HepG2 (cell line): Measurements from ENCODE around the gene MTOR. TPM values are rescaled to one million over a fixed set of nuclear protein-coding genes. Genes with fewer than 3 reads are reported as not detected.
A peak's percentile ranks its signal among the peaks of the same experiment; 100 is the strongest.

Experiments used
- ELF4 ChIP-seq: sonication (generic); formaldehyde crosslinking; IDR thresholded peaks from 2 replicates; pipeline ENCODE4 v1.5.0; 2020; ENCODE audit warnings: missing genetic modification reagents, mild to moderate bottlenecking, moderate library complexity, borderline replicate concordance
- MEIS2 ChIP-seq: sonication (generic); formaldehyde crosslinking; IDR thresholded peaks from 2 replicates; pipeline ENCODE4 v1.9.0; 2021; ENCODE audit warnings: mild to moderate bottlenecking, missing genetic modification reagents
- MTF1 ChIP-seq: sonication (generic); formaldehyde crosslinking; IDR thresholded peaks from 2 replicates; pipeline ENCODE4 v1.5.0; 2020; ENCODE audit warnings: missing genetic modification reagents
- NCOA2 ChIP-seq: sonication (generic); formaldehyde crosslinking; IDR thresholded peaks from 2 replicates; pipeline ENCODE4 v1.8.0; 2022; ENCODE audit warnings: inconsistent platforms
- NFKB2 ChIP-seq: sonication (generic); formaldehyde crosslinking; IDR thresholded peaks from 2 replicates; pipeline ENCODE4 v1.4.0; 2020; ENCODE audit warnings: missing genetic modification reagents, borderline replicate concordance
- SCMH1 ChIP-seq: sonication (generic); formaldehyde crosslinking; IDR thresholded peaks from 2 replicates; pipeline ENCODE4 v1.9.0; 2021; ENCODE audit warnings: missing genetic modification reagents, mild to moderate bottlenecking, borderline replicate concordance
- SNAI1 ChIP-seq: sonication (generic); formaldehyde crosslinking; IDR thresholded peaks from 2 replicates; pipeline ENCODE4 v1.5.0; 2020; ENCODE audit warnings: mild to moderate bottlenecking, missing genetic modification reagents, borderline replicate concordance
- ZNF17 ChIP-seq: sonication (generic); formaldehyde crosslinking; IDR thresholded peaks from 2 replicates; pipeline ENCODE4 v1.5.0; 2020; ENCODE audit warnings: mild to moderate bottlenecking, missing genetic modification reagents
- ZNF431 ChIP-seq: sonication (generic); formaldehyde crosslinking; IDR thresholded peaks from 2 replicates; pipeline ENCODE4 v1.9.0; 2022; ENCODE audit warnings: missing genetic modification reagents, low read depth, mild to moderate bottlenecking, borderline replicate concordance
- ZNF558 ChIP-seq: sonication (generic); formaldehyde crosslinking; IDR thresholded peaks from 2 replicates; pipeline ENCODE4 v1.9.0; 2022; ENCODE audit warnings: mild to moderate bottlenecking, missing genetic modification reagents, borderline replicate concordance
- ZNF616 ChIP-seq: sonication (generic); formaldehyde crosslinking; IDR thresholded peaks from 2 replicates; pipeline ENCODE4 v1.5.0; 2020; ENCODE audit warnings: low read depth, mild to moderate bottlenecking, missing genetic modification reagents
- polyA plus RNA-seq, 8 experiments: library from polyadenylated mRNA; depleted of rRNA in 3 of 8; stranded (reverse) in 7 of 8; unstranded in 1 of 8; fragments of >200 nt; fragmentation: Illumina TruSeq in 4 of 8; extraction: Trizol in 4 of 8; gene quantifications; 2 replicates each; pipeline versions ENCODE4 v1.2.1 to v1.2.3, GENCODE V29; 2011 to 2016; ENCODE audit warnings: low read depth in 4 of 8, missing spikeins in 1 of 8, mixed read lengths in 1 of 8; ENCODE audit not compliant: insufficient read depth in 1 of 8
- total RNA-seq, 5 experiments: library from RNA; depleted of rRNA; stranded (reverse); fragments of >200 nt; fragmentation: Illumina TruSeq; extraction: Trizol; gene quantifications; 2 replicates each; pipeline ENCODE4 v1.2.3, GENCODE V29; 2016; ENCODE audit warnings: low read depth in 1 of 5
- TF ChIP-seq, protein P1 (sequence below): sonication (generic); formaldehyde crosslinking; IDR thresholded peaks from 2 replicates; pipeline ENCODE4 v1.4.0; 2020; ENCODE audit warnings: mild to moderate bottlenecking, missing genetic modification reagents
- TF ChIP-seq, protein P2 (sequence below): IDR thresholded peaks from 2 replicates; pipeline ENCODE4 v1.6.1; 2016
- TF ChIP-seq, protein P3 (sequence below): sonication (generic); formaldehyde crosslinking; conservative IDR thresholded peaks from 2 replicates; pipeline ENCODE4 v1.8.1; 2023; ENCODE audit warnings: missing genetic modification reagents
- TF ChIP-seq, protein P4 (sequence below), 2 experiments: IDR thresholded peaks; 2 replicates each; pipeline ENCODE4 v1.6.1; 2011 to 2012; ENCODE audit warnings: low read length in 2 of 2, borderline replicate concordance in 1 of 2, low read depth in 1 of 2, mild to moderate bottlenecking in 1 of 2, moderate library complexity in 1 of 2
- TF ChIP-seq, protein P5 (sequence below): sonication (generic); formaldehyde crosslinking; IDR thresholded peaks from 2 replicates; pipeline ENCODE4 v1.5.1; 2020; ENCODE audit warnings: mild to moderate bottlenecking, missing genetic modification reagents, moderate library complexity

The MTOR gene
- total and polyA plus RNA-seq, 2 of the 13 experiments (the other 11 are each of a cell fraction or from before 2014, with no cell fraction given): 24.6 to 34.6 TPM

DNA sequence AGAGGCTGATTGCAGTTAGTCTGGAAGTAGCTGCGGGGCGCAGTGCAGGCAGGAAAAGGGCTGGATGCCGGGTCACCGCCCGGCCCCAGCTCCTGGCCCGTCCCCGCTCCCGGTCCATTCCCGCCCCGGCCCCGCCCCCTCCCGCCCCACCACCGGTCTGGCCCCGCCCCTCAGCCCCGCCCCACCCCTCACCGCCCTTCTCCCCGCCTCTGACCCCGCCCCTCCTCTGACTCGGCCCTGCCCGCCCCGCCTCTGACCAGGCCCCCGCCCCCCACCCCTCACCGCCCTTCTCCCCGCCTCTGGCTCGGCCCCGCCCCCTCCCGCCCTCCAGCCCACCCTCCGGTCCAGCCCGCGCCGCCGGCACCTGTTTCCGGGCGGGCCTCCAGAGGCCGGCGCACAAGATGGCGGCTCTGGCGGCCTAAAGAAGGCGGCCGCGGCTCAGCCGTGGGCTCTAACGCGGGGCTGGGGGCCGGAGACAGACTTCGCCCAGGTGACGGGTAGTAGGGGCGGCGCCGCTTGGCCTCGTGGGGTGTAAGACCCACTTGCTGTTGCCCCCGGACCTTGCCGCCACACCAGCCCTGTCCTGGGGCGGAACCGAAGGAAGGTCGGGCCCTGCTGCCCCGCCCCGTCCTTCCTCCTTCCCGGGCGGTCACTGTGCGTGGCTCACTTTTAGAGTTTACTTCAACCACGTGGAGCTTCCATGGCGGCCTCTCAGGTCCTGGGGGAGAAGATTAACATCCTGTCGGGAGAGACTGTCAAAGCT lies 10.7 kb upstream of the MTOR start, which contains the start of gene UBIAD1 (continued):
- TF ChIP-seq, protein P1, sequence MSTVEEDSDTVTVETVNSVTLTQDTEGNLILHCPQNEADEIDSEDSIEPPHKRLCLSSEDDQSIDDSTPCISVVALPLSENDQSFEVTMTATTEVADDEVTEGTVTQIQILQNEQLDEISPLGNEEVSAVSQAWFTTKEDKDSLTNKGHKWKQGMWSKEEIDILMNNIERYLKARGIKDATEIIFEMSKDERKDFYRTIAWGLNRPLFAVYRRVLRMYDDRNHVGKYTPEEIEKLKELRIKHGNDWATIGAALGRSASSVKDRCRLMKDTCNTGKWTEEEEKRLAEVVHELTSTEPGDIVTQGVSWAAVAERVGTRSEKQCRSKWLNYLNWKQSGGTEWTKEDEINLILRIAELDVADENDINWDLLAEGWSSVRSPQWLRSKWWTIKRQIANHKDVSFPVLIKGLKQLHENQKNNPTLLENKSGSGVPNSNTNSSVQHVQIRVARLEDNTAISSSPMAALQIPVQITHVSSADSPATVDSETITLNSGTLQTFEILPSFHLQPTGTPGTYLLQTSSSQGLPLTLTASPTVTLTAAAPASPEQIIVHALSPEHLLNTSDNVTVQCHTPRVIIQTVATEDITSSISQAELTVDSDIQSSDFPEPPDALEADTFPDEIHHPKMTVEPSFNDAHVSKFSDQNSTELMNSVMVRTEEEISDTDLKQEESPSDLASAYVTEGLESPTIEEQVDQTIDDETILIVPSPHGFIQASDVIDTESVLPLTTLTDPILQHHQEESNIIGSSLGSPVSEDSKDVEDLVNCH (CRISPR knock-in tag): no peak
- TF ChIP-seq ZNF17 (CRISPR knock-in tag): no peak
- TF ChIP-seq, protein P2, sequence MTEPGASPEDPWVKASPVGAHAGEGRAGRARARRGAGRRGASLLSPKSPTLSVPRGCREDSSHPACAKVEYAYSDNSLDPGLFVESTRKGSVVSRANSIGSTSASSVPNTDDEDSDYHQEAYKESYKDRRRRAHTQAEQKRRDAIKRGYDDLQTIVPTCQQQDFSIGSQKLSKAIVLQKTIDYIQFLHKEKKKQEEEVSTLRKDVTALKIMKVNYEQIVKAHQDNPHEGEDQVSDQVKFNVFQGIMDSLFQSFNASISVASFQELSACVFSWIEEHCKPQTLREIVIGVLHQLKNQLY (CRISPR knock-in tag): no peak
- TF ChIP-seq, protein P3, sequence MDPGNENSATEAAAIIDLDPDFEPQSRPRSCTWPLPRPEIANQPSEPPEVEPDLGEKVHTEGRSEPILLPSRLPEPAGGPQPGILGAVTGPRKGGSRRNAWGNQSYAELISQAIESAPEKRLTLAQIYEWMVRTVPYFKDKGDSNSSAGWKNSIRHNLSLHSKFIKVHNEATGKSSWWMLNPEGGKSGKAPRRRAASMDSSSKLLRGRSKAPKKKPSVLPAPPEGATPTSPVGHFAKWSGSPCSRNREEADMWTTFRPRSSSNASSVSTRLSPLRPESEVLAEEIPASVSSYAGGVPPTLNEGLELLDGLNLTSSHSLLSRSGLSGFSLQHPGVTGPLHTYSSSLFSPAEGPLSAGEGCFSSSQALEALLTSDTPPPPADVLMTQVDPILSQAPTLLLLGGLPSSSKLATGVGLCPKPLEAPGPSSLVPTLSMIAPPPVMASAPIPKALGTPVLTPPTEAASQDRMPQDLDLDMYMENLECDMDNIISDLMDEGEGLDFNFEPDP (CRISPR knock-in tag): no peak
- TF ChIP-seq MEIS2 (CRISPR knock-in tag): no peak
- TF ChIP-seq, protein P4, sequence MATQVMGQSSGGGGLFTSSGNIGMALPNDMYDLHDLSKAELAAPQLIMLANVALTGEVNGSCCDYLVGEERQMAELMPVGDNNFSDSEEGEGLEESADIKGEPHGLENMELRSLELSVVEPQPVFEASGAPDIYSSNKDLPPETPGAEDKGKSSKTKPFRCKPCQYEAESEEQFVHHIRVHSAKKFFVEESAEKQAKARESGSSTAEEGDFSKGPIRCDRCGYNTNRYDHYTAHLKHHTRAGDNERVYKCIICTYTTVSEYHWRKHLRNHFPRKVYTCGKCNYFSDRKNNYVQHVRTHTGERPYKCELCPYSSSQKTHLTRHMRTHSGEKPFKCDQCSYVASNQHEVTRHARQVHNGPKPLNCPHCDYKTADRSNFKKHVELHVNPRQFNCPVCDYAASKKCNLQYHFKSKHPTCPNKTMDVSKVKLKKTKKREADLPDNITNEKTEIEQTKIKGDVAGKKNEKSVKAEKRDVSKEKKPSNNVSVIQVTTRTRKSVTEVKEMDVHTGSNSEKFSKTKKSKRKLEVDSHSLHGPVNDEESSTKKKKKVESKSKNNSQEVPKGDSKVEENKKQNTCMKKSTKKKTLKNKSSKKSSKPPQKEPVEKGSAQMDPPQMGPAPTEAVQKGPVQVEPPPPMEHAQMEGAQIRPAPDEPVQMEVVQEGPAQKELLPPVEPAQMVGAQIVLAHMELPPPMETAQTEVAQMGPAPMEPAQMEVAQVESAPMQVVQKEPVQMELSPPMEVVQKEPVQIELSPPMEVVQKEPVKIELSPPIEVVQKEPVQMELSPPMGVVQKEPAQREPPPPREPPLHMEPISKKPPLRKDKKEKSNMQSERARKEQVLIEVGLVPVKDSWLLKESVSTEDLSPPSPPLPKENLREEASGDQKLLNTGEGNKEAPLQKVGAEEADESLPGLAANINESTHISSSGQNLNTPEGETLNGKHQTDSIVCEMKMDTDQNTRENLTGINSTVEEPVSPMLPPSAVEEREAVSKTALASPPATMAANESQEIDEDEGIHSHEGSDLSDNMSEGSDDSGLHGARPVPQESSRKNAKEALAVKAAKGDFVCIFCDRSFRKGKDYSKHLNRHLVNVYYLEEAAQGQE (IDR thresholded peaks at IDR 0.05; ENCODE audit: borderline replicate concordance in 1 of 2, low read depth in 1 of 2, low read length in 2 of 2): no peak
- no peak for TF ChIP-seq ZNF431 (CRISPR knock-in tag)
- TF ChIP-seq NCOA2 (CRISPR knock-in tag): no peak
- peak; percentile 78 for TF ChIP-seq MTF1 (CRISPR knock-in tag)
- TF ChIP-seq ZNF616 (CRISPR knock-in tag): no peak
- 0 out of 2 replicates have a peak, but pooled peaks have one; percentile 70 for TF ChIP-seq ZNF558 (CRISPR knock-in tag)
- peak; percentile 14; the same call in 1 of the 2 replicates for TF ChIP-seq SNAI1 (CRISPR knock-in tag)
- TF ChIP-seq, protein P5, sequence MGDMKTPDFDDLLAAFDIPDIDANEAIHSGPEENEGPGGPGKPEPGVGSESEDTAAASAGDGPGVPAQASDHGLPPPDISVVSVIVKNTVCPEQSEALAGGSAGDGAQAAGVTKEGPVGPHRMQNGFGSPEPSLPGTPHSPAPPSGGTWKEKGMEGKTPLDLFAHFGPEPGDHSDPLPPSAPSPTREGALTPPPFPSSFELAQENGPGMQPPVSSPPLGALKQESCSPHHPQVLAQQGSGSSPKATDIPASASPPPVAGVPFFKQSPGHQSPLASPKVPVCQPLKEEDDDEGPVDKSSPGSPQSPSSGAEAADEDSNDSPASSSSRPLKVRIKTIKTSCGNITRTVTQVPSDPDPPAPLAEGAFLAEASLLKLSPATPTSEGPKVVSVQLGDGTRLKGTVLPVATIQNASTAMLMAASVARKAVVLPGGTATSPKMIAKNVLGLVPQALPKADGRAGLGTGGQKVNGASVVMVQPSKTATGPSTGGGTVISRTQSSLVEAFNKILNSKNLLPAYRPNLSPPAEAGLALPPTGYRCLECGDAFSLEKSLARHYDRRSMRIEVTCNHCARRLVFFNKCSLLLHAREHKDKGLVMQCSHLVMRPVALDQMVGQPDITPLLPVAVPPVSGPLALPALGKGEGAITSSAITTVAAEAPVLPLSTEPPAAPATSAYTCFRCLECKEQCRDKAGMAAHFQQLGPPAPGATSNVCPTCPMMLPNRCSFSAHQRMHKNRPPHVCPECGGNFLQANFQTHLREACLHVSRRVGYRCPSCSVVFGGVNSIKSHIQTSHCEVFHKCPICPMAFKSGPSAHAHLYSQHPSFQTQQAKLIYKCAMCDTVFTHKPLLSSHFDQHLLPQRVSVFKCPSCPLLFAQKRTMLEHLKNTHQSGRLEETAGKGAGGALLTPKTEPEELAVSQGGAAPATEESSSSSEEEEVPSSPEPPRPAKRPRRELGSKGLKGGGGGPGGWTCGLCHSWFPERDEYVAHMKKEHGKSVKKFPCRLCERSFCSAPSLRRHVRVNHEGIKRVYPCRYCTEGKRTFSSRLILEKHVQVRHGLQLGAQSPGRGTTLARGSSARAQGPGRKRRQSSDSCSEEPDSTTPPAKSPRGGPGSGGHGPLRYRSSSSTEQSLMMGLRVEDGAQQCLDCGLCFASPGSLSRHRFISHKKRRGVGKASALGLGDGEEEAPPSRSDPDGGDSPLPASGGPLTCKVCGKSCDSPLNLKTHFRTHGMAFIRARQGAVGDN (CRISPR knock-in tag): peak; percentile 87
- TF ChIP-seq NFKB2 (CRISPR knock-in tag): peak; percentile 33; the same call in 1 of the 2 replicates
- no peak for TF ChIP-seq SCMH1 (CRISPR knock-in tag)
- TF ChIP-seq ELF4 (CRISPR knock-in tag): no peak; the same call in 1 of the 2 replicates
